ENCODE results near the gene NFYB. TPM values are rescaled to one million over a fixed set of nuclear protein-coding genes. Genes with fewer than 3 reads are reported as not detected.

The NFYB gene
- 30.3 TPM for total RNA-seq
- long read RNA-seq, transcript NFYB-201 (8 exons, 3,512 nt) = major isoform, 35 of 48 reads
- long read RNA-seq, partial matches to known transcripts = 0 of 48 reads
- long read RNA-seq, other reads (novel, unspliced or antisense) = 10 of 48 reads

DNA sequence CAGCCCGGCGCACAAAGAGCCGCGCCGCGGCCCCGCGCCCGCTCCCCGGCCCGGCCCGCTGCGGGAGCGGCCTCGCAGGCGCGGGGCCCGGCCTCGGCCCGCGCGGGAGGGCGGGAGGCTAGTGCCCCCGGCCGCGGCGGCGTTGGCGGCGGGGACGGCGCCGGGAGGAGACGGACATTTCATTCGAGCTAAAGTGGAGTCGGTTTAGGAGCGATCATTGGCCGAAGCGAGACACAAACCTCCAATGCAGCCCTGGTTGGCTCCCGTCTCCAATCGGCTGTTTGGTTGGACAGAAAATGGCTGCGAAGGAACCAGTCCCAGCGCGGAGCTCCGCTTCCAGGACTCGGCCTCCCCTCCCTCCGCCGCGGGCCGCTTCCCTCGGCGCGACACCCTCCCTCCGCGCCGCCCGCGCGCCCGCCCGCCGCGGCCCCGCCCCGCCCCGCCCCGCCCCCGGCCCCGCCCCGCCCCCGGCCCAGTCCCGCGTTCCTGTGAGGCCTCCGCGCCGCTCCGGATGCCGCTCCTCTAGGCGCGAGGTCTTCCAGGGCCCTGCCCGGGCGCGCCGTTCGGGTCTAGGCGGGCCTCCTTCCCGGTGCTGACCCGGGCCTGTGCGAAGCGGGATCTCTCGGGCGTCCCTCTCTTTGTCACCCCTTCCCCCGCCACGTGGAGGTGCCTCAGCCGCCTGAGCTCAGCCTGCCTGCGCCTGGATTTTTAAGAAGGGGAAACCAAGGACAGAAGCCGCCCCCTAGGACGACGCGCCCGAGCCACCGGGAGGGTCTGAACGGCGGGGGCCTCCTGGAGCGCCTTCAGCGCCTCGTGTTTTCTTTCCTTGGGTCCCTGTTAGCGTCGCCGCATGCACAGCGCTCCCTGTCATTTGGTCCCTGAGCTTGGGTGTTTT is at the start of gene NFYB:
Gene NFYB (minus strand): TSS at position 309 of the 895 bp plus-strand sequence. CDS start 2,757 bp downstream, outside the sequence.
- peak; percentile 97 for DNase-seq (ENCODE audit: low spot score)

- peak; percentile 75 for DNase-seq (ENCODE audit: low spot score)
Observed at GRCh38 chr12:104187446-104188155, 49.6 kb upstream of the NFYB start.

GRCh38 chr12:104183443-104183842 is 45.4 kb upstream of the NFYB start:
- no peak for DNase-seq (ENCODE audit: low spot score)

GRCh38 chr12:104182621-104183378 is 44.8 kb upstream of the NFYB start:
- no peak for DNase-seq (ENCODE audit: low spot score)

GRCh38 chr12:104182144-104182543 is 44.1 kb upstream of the NFYB start:
- DNase-seq (ENCODE audit: low spot score) = no peak

DNA sequence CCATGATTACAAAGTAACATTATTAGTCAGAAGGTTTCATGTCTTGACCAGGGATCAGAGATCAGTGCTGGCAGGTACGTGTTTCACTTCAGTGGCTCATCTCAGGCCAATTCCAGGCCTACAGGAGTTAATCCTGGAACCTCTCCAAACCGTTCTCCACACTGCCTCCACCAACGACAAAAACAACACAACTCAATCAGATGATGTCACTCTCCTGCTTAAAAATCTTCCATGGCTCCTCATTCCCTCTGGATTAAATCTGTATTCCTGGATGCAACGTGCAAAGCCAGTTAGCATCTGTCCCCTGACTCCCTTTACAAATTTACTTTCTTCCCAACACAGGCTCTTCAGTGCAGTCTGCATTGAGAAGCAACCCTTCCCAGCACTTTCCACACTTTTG is 43.3 kb upstream of the NFYB start:
- no peak for DNase-seq (ENCODE audit: low spot score)

GRCh38 chr12:104180374-104180773 is 42.4 kb upstream of the NFYB start:
- DNase-seq (ENCODE audit: low spot score) = no peak

- DNase-seq (ENCODE audit: low spot score) = peak; percentile 90
Observed at GRCh38 chr12:104177663-104178501, 39.9 kb upstream of the NFYB start.

- no peak for DNase-seq (ENCODE audit: low spot score)
Observed at GRCh38 chr12:104177336-104177662, 39.3 kb upstream of the NFYB start.

DNA sequence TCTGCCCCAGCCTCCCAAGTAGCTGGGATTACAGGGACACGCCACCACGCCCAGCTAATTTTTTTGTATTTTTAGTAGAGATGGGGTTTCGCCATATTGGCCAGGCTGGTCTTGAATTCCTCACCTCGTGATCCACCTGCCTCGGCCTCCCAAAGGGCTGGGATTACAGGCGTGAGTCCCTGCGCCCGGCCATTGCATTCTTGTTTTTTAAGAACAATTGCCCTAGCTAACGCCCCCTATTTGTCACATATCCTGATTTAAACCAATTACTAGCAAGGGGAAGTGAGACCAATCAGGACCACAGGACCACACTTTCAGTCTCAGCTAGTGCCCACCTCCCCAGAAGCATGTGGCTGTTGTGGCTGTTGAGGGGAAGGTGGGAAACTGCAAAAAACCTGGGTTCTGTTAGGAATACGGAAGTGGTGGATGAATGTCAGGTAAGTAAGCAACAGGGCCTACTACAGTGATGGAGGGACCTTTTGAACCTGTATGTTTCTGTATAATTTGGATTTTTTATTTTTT is 37.8 kb upstream of the NFYB start:
- peak; percentile 51 for DNase-seq (ENCODE audit: low spot score)

- DNase-seq (ENCODE audit: low spot score) = peak; percentile 5
Observed at GRCh38 chr12:104173804-104174203, 35.8 kb upstream of the NFYB start.

- no peak for DNase-seq (ENCODE audit: low spot score)
Observed at GRCh38 chr12:104172570-104172947, 34.5 kb upstream of the NFYB start.

- peak; percentile 82 for DNase-seq (ENCODE audit: low spot score)
Observed at GRCh38 chr12:104171785-104172569, 34.0 kb upstream of the NFYB start.

DNA sequence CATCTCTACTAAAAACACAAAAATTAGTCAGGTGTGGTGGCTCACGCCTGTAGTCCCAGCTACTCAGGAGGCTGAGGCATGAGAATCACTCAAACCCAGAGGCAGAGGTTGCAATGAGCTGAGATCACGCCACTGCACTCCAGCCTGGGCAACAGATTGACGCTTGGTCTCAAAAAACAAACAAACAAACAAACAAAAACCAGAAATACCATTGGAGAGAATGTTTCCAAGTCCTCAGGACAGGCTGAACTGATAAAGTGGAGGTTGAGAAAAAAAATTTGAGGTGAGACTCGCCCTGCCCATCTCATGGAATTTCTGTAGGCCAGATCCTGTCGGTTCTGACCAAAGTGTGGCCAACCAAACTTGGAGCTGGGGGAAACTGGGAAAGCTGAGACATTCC is 30.6 kb upstream of the NFYB start:
- DNase-seq (ENCODE audit: low spot score) = peak; percentile 5

GRCh38 chr12:104167519-104168458 is 29.8 kb upstream of the NFYB start:
- DNase-seq (ENCODE audit: low spot score) = no peak

- no peak for DNase-seq (ENCODE audit: low spot score)
Observed at GRCh38 chr12:104166465-104166864, 28.5 kb upstream of the NFYB start.

DNA sequence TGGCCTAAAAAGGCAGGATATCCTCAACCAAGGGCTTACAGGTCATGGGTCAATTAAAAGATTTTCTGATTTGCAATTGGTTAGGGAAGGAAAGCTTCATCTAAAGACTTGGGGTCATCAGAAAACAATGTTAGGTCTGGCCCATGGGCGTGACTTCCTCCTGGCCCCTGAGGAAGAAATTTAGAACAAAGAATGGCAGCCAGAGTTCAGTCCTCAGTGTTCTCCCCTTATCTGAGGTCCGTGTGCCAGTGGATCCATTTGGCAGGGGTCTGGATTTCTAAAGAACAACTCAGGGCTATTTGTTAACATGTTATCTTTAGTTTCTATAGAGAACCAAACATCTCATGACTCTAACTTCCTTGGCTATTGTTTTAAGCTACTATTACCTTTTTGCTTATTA is 27.8 kb upstream of the NFYB start:
- DNase-seq (ENCODE audit: low spot score) = no peak

GRCh38 chr12:104164634-104165033 is 26.6 kb upstream of the NFYB start:
- DNase-seq (ENCODE audit: low spot score) = no peak

All from mesenteric fat pad (tissue), 1 donor.